ENCODE measurements around the gene MUC6. TPM values are rescaled to one million over a fixed set of nuclear protein-coding genes. Genes with fewer than 3 reads are reported as not detected.

The MUC6 gene
- total and polyA plus RNA-seq, 9 of the 15 experiments (the other 6 are each of a cell fraction or from before 2014, with no cell fraction given) = not detected

GRCh38 chr11:1005928-1006327 is 30.6 kb downstream of the MUC6 start:
- ATAC-seq = no peak
- CTCF ChIA-PET (ENCODE audit: low intra/inter-chr PET ratio) = no interaction called here

GRCh38 chr11:1003159-1003558 is 33.4 kb downstream of the MUC6 start:
- no TSS peak for BruUV-seq (replicated peaks)
- POLR2A ChIA-PET = interaction anchor here (0.6 kb wide), 1 partner anchor 105 kb away, joined by 3 read pairs; no protein-coding TSS in a partner anchor
- 92% methylated on average over 20 of the region's 20 CpGs for WGBS (ENCODE audit: insufficient coverage, low coverage, missing lambda C conversion rate)
- no peak for TF ChIP-seq TSC22D4 (tag; IDR thresholded peaks at IDR 0.05)
- TF ChIP-seq NR1H2 (CRISPR knock-in tag; IDR thresholded peaks at IDR 0.05) = no peak
- TF ChIP-seq CEBPZ (IDR thresholded peaks at IDR 0.05; ENCODE audit: borderline replicate concordance, low read depth, low read length) = no peak
- TF ChIP-seq ZKSCAN1 (IDR thresholded peaks at IDR 0.05; ENCODE audit: low read depth, low read length) = no peak
- no peak for TF ChIP-seq MAX (CRISPR knock-in tag; IDR thresholded peaks at IDR 0.05)
- TF ChIP-seq KAT7 (CRISPR knock-in tag; IDR thresholded peaks at IDR 0.05; ENCODE audit: borderline replicate concordance) = no peak
- TF ChIP-seq THRA (IDR thresholded peaks at IDR 0.05) = no peak
- no peak for TF ChIP-seq YBX1 (IDR thresholded peaks at IDR 0.05)
- TF ChIP-seq TOE1 (IDR thresholded peaks at IDR 0.05; ENCODE audit: borderline replicate concordance) = no peak
- no peak for TF ChIP-seq TOE1 (CRISPR knock-in tag; IDR thresholded peaks at IDR 0.05; ENCODE audit: borderline replicate concordance, low read depth)
- no peak for TF ChIP-seq SLC30A9 (CRISPR knock-in tag; IDR thresholded peaks at IDR 0.05)

More at GRCh38 chr11:1005928-1006327, 30.6 kb downstream of the MUC6 start:
- Histone ChIP-seq H3K9ac (ENCODE audit: insufficient read depth in 1 of 2, low read depth in 2 of 2, low read length in 2 of 2) (no peak overlapping the region), H2AFZ (ENCODE audit: low read depth, low read length) (no peak overlapping the region), H3K27ac (ENCODE audit: extremely low read depth, low read depth, low read length) (no peak overlapping the region), H3K4me2 (ENCODE audit: insufficient read depth, low read length) (no peak overlapping the region), H3K36me3 (ENCODE audit: control insufficient read depth, insufficient read depth, low read length) (peaks cover 62% of the 10 kb centered on the region; the same call in 2 of the 3 replicates), H3K4me3 (no peak overlapping the region), H3K9me1 (ENCODE audit: control insufficient read depth, insufficient read depth, low read length) (no peaks in the 10 kb centered on the region), H3K27me3 (ENCODE audit: control insufficient read depth in 2 of 2, insufficient read depth in 2 of 2, low read length in 2 of 2) (no peaks in the 10 kb centered on the region), H4K20me1 (replicated peaks; ENCODE audit: control insufficient read depth, insufficient read depth, low read length) (no peaks in the 10 kb centered on the region), H3K79me2 (ENCODE audit: control insufficient read depth, insufficient read depth, low read length) (no peaks in the 10 kb centered on the region), H3K4me1 (replicated peaks in 1 of 2; ENCODE audit: control insufficient read depth in 2 of 2, insufficient read depth in 2 of 2, low read length in 2 of 2) (peaks cover 0 to 17% of the 10 kb centered on the region in 2 experiments; a peak in 1 of 5 replicates), H3K9me3 (replicated peaks; ENCODE audit: control insufficient read depth, insufficient read depth, low read depth, low read length) (no peaks in the 10 kb centered on the region)
- no TSS peak for BruUV-seq (replicated peaks)
- TF ChIP-seq POLR2G (IDR thresholded peaks at IDR 0.05; ENCODE audit: low read depth, low read length) = peak; percentile 40; the same call in 1 of the 2 replicates
- TF ChIP-seq CC2D1A (IDR thresholded peaks at IDR 0.05) = no peak
- WGBS (ENCODE audit: insufficient coverage, low coverage, missing lambda C conversion rate) = 81% methylated on average over 19 of the region's 21 CpGs
- intact Hi-C loops (cut with micrococcal nuclease) (no loop called here), in situ Hi-C loops (cut with MboI) (no loop called here)
- DNase-seq (ENCODE audit: extremely low read depth in 1 of 4, low spot score in 3 of 4) = no peak
- POLR2A ChIA-PET = no interaction called here
- FAIRE-seq = no peak

More at GRCh38 chr11:1003159-1003558, 33.4 kb downstream of the MUC6 start:
- Histone ChIP-seq H3K4me3 (no peak overlapping the region), H4K20me1 (replicated peaks; ENCODE audit: control insufficient read depth, insufficient read depth, low read length) (no peaks in the 10 kb centered on the region; the same call in 1 of the 2 replicates), H3K27me3 (ENCODE audit: control insufficient read depth in 2 of 2, insufficient read depth in 2 of 2, low read length in 2 of 2) (no peaks in the 10 kb centered on the region), H2AFZ (ENCODE audit: low read depth, low read length) (no peak overlapping the region), H3K4me1 (replicated peaks in 1 of 2; ENCODE audit: control insufficient read depth in 2 of 2, insufficient read depth in 2 of 2, low read length in 2 of 2) (peaks cover 0 to 17% of the 10 kb centered on the region in 2 experiments; a peak in 2 of 5 replicates), H3K9me3 (replicated peaks; ENCODE audit: control insufficient read depth, insufficient read depth, low read depth, low read length) (no peaks in the 10 kb centered on the region), H3K9me1 (ENCODE audit: control insufficient read depth, insufficient read depth, low read length) (no peaks in the 10 kb centered on the region), H3K9ac (ENCODE audit: insufficient read depth in 1 of 2, low read depth in 2 of 2, low read length in 2 of 2) (peak overlapping the region in 1 of 2 experiments; percentile 27; a peak in 1 of 4 replicates), H3K36me3 (ENCODE audit: control insufficient read depth, insufficient read depth, low read length) (peaks cover 46% of the 10 kb centered on the region; the same call in 1 of the 3 replicates), H3K79me2 (ENCODE audit: control insufficient read depth, insufficient read depth, low read length) (no peaks in the 10 kb centered on the region), H3K4me2 (ENCODE audit: insufficient read depth, low read length) (no peak overlapping the region), H3K27ac (ENCODE audit: extremely low read depth, low read depth, low read length) (no peak overlapping the region)
- no peak for ATAC-seq
- intact Hi-C loops (cut with micrococcal nuclease) = no loop called here
- CTCF ChIA-PET (ENCODE audit: low intra/inter-chr PET ratio) = no interaction called here
- in situ Hi-C loops (cut with MboI) = no loop called here
- DNase-seq (ENCODE audit: extremely low read depth in 1 of 4, low spot score in 3 of 4) = no peak
- no peak for FAIRE-seq

Measured in K562 (cell line).